K562 (cell line): ENCODE results near the gene FAM167B. TPM values are rescaled to one million over a fixed set of nuclear protein-coding genes. Genes with fewer than 3 reads are reported as not detected.
A peak's percentile ranks its signal among the peaks of the same experiment; 100 is the strongest.

Source experiments
- CBX8 ChIP-seq: fragments of 200-600 bp; sonication (generic); IDR thresholded peaks from 2 replicates; pipeline ENCODE4 v1.6.1; 2012; ENCODE audit warnings: borderline replicate concordance, mixed run types, low read depth, mild to moderate bottlenecking, moderate library complexity, mixed read lengths, low read length, control low read depth, inconsistent platforms; ENCODE audit not compliant: poor library complexity, severe bottlenecking; ENCODE audit errors: extremely low read depth
- CHD4 ChIP-seq: fragments of 200-600 bp; sonication (generic); IDR thresholded peaks from 3 replicates; pipeline ENCODE4 v1.6.1; 2012; ENCODE audit warnings: low read depth, mild to moderate bottlenecking, mixed read lengths, low read length, inconsistent platforms; ENCODE audit not compliant: insufficient read depth, insufficient replicate concordance, poor library complexity, severe bottlenecking
- DIDO1 ChIP-seq: fragments of 450-650 bp; IDR thresholded peaks from 2 replicates; pipeline ENCODE4 v1.6.1; 2016; ENCODE audit warnings: low read depth, missing biosample characterization, missing genetic modification characterization
- HDAC2 ChIP-seq: fragments of 450-650 bp; IDR thresholded peaks from 2 replicates; pipeline ENCODE4 v1.6.1; 2016; ENCODE audit warnings: mild to moderate bottlenecking
- HNRNPH1 ChIP-seq: fragments of 200-400 bp; formaldehyde crosslinking; optimal IDR thresholded peaks from 2 replicates; pipeline ENCODE3; 2017; ENCODE audit warnings: low read depth, mild to moderate bottlenecking, low read length, moderate library complexity
- LCOR ChIP-seq: sonication (generic); formaldehyde crosslinking; IDR thresholded peaks from 2 replicates; pipeline ENCODE4 v1.8.0; 2022; ENCODE audit warnings: mild to moderate bottlenecking, missing genetic modification reagents
- NELFE ChIP-seq: IDR thresholded peaks from 2 replicates; pipeline ENCODE4 v1.6.1; 2011; ENCODE audit warnings: mild to moderate bottlenecking; ENCODE audit not compliant: insufficient read depth, insufficient read length
- RUNX1 ChIP-seq: sonication (generic); IDR thresholded peaks from 2 replicates; pipeline ENCODE4 v1.6.1; 2016; ENCODE audit warnings: antibody characterized with exemption, low read depth
- SMARCC2 ChIP-seq: fragments of 450-650 bp; IDR thresholded peaks from 2 replicates; pipeline ENCODE4 v1.6.1; 2017; ENCODE audit warnings: antibody characterized with exemption, moderate library complexity, mild to moderate bottlenecking, low read depth
- SNIP1 ChIP-seq: fragments of 450-650 bp; IDR thresholded peaks from 2 replicates; pipeline ENCODE4 v1.7.1; 2017; ENCODE audit warnings: low read depth, mild to moderate bottlenecking
- SUPT5H ChIP-seq: fragments of 450-650 bp; IDR thresholded peaks from 2 replicates; pipeline ENCODE4 v1.6.1; 2016
- TFAP4 ChIP-seq: sonication (generic); formaldehyde crosslinking; IDR thresholded peaks from 2 replicates; pipeline ENCODE4 v1.8.0; 2022; ENCODE audit warnings: missing genetic modification reagents, mild to moderate bottlenecking, moderate library complexity, borderline replicate concordance
- USF1 ChIP-seq: sonication (generic); formaldehyde crosslinking; IDR thresholded peaks from 2 replicates; pipeline ENCODE4 v1.9.0; 2022; ENCODE audit warnings: mild to moderate bottlenecking, missing genetic modification reagents
- ZC3H4 ChIP-seq: sonication (generic); formaldehyde crosslinking; IDR thresholded peaks from 2 replicates; pipeline ENCODE4 v1.9.0; 2021; ENCODE audit warnings: missing genetic modification reagents, borderline replicate concordance
- ZNF655 ChIP-seq: fragments of 250-450 bp; sonication (Bioruptor Pico); IDR thresholded peaks from 2 replicates; pipeline ENCODE4 v1.5.0; 2021
- polyA plus RNA-seq, 8 experiments: library from polyadenylated mRNA; depleted of rRNA in 4 of 8; stranded (reverse) in 5 of 8; unstranded in 3 of 8; fragments of >200 nt; fragmentation: Nextera tagmentation in 2 of 8; fragmentation: Illumina TruSeq in 1 of 8; extraction: Ambion mirVana in 2 of 8; extraction: Trizol in 1 of 8; gene quantifications; 2 replicates each; pipeline versions ENCODE4 v1.2.1 to v1.2.3, GENCODE V29; 2011 to 2014; ENCODE audit warnings: inconsistent platforms in 1 of 8, missing spikeins in 1 of 8
- total RNA-seq, 7 experiments: library from RNA; depleted of rRNA in 6 of 7; stranded (reverse); fragments of >200 nt in 6 of 7; fragmentation: Illumina TruSeq in 2 of 7; extraction: Trizol in 2 of 7; gene quantifications; 2 replicates each; pipeline versions ENCODE4 v1.2.1 to v1.2.3, GENCODE V29; 2011 to 2021; ENCODE audit warnings: low replicate concordance in 1 of 7
- TF ChIP-seq, protein P1 (sequence below): fragments of 250-450 bp; sonication (Bioruptor Pico); IDR thresholded peaks from 2 replicates; pipeline ENCODE4 v1.4.0; 2020; ENCODE audit warnings: mild to moderate bottlenecking, moderate library complexity
- TF ChIP-seq, protein P2 (sequence below): fragments of 250-450 bp; sonication (Bioruptor Pico); IDR thresholded peaks from 2 replicates; pipeline ENCODE4 v1.4.0; 2020; ENCODE audit warnings: mild to moderate bottlenecking

Gene FAM167B
- total and polyA plus RNA-seq, 9 of the 15 experiments (the other 6 are each of a cell fraction or from before 2014, with no cell fraction given): not detected

DNA sequence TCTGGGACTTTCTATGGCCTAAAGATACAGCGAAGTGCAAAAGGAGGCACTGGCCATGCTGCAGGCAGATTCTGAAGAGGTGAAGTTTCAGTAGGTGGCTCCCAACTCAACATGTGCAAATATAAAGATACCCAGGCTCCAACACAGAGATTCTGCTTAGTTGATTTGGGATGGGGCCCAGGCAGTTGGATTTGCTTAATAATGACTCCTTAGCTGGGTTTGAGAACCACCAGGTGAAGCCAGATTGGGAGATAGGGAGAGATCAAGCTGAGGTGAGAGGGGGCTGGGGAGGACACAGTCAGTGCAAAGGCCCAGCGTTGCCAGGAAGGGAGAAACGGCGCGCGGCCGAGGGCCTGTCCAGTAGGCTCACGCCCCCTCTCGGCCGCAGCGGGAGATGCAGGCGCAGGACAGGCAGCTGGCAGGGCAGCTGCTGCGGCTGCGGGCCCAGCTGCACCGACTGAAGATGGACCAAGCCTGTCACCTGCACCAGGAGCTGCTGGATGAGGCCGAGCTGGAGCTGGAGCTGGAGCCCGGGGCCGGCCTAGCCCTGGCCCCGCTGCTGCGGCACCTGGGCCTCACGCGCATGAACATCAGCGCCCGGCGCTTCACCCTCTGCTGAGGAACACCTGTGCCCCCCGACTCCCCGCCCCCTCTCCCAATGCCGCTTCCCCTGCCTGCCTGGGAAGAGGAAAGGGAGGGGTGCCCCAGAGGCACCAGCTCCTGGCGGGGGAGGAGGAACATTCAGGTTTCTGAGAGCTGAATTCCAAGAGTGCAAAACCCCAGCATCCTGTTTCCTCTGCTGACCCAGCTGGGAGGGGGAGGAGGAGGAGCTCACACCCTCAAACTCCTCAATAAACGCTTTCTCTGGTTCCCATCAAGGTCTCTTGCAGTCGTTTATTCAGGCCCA lies 1.2 kb downstream of the FAM167B start (continued):
- TF ChIP-seq, protein P1, sequence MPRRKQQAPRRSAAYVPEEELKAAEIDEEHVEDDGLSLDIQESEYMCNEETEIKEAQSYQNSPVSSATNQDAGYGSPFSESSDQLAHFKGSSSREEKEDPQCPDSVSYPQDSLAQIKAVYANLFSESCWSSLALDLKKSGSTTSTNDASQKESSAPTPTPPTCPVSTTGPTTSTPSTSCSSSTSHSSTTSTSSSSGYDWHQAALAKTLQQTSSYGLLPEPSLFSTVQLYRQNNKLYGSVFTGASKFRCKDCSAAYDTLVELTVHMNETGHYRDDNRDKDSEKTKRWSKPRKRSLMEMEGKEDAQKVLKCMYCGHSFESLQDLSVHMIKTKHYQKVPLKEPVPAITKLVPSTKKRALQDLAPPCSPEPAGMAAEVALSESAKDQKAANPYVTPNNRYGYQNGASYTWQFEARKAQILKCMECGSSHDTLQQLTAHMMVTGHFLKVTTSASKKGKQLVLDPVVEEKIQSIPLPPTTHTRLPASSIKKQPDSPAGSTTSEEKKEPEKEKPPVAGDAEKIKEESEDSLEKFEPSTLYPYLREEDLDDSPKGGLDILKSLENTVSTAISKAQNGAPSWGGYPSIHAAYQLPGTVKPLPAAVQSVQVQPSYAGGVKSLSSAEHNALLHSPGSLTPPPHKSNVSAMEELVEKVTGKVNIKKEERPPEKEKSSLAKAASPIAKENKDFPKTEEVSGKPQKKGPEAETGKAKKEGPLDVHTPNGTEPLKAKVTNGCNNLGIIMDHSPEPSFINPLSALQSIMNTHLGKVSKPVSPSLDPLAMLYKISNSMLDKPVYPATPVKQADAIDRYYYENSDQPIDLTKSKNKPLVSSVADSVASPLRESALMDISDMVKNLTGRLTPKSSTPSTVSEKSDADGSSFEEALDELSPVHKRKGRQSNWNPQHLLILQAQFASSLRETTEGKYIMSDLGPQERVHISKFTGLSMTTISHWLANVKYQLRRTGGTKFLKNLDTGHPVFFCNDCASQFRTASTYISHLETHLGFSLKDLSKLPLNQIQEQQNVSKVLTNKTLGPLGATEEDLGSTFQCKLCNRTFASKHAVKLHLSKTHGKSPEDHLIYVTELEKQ (CRISPR knock-in tag): no peak
- TF ChIP-seq SUPT5H: no peak
- peak; percentile 93 for TF ChIP-seq HDAC2
- TF ChIP-seq SMARCC2: no peak
- TF ChIP-seq CHD4: peak; percentile 72
- TF ChIP-seq DIDO1 (tag): 0 out of 2 replicates have a peak, but pooled peaks have one; percentile 21
- no peak for TF ChIP-seq USF1 (CRISPR knock-in tag)
- no peak for TF ChIP-seq NELFE
- TF ChIP-seq CBX8: no peak
- peak; percentile 53; the same call in 1 of the 2 replicates for TF ChIP-seq RUNX1
- TF ChIP-seq, protein P2, sequence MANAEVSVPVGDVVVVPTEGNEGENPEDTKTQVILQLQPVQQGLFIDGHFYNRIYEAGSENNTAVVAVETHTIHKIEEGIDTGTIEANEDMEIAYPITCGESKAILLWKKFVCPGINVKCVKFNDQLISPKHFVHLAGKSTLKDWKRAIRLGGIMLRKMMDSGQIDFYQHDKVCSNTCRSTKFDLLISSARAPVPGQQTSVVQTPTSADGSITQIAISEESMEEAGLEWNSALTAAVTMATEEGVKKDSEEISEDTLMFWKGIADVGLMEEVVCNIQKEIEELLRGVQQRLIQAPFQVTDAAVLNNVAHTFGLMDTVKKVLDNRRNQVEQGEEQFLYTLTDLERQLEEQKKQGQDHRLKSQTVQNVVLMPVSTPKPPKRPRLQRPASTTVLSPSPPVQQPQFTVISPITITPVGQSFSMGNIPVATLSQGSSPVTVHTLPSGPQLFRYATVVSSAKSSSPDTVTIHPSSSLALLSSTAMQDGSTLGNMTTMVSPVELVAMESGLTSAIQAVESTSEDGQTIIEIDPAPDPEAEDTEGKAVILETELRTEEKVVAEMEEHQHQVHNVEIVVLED (CRISPR knock-in tag): no peak
- 0 out of 2 replicates have a peak, but pooled peaks have one; percentile 48 for TF ChIP-seq LCOR (CRISPR knock-in tag)
- no peak for TF ChIP-seq ZC3H4 (CRISPR knock-in tag)
- peak; percentile 95 for TF ChIP-seq TFAP4 (CRISPR knock-in tag)
- no peak for TF ChIP-seq SNIP1
- TF ChIP-seq ZNF655 (CRISPR knock-in tag): no peak
- TF ChIP-seq HNRNPH1: no peak
